ENCODE data around the gene SHC3.

SHC3 gene

GRCh38 chr9:88968799-88969198 is 209.8 kb downstream of the SHC3 start:
- no peak for TF ChIP-seq CTCF (IDR thresholded peaks at IDR 0.05; ENCODE audit: control insufficient read depth, extremely low read depth, insufficient read depth)
- no peak for DNase-seq (ENCODE audit: low read depth)
- H3K4me3 ChIP-seq (ENCODE audit: low read depth, low read length), result no peak overlapping the region

DNA sequence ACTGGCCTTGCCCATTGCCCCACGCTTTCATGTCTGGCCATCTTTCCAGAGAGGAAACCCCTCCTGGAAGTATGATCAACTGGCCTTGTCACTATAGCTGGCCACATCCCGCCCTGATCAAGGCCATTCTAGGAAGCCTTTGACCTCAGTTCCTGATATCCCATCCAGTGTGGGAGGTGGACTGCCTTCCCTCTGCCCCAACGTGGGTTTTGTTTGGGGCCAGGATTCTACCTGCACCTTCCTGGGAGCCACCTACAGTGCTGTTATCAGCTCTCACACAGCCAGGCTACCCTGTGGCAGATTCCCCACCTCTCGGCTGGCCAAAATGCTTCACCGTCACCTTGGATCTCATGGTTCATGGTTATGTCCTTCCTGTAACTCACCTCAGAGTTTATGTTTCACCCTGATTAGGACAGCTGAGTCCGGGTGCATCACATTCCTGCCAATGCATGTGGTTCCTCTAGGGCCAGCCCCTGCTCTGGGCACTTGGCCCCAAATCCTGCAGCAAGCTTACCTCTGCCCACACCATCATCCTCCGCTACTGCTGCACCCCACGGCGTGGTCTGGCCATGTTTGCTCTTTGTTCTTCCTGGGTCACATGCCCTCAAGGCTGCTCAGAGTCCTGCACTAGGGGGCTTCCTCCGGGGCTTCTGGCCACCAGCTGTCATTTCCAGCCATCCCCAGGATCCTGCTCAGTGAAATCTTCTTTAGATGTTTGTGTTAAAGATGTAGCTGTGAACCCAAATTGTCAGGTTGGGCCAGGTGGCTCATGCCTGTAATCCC is 211.5 kb downstream of the SHC3 start:
- no peak overlapping the region for H3K4me3 ChIP-seq (ENCODE audit: low read depth, low read length)
- no peak for DNase-seq (ENCODE audit: low read depth)

DNA sequence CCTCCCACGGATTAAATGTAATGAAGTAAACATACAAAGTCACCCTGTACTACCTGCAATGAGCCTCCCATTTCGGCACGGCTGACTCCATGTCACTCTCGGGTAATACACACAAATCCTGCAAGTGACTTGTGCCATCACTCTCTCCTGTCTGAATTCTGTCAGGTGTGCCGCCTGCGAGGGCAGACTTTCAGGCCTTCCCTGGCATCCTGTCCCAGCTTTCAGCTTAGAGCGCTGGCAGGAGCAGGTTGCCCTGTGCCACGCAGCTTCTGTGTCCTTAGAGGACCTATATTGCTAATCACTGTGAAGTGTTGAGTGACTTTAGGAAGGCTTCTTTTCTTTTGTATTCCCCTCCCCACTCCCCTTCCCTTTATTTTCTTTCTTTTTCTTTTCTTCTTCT is 213.1 kb downstream of the SHC3 start:
- H3K4me3 ChIP-seq (ENCODE audit: low read depth, low read length), result no peak overlapping the region
- DNase-seq (ENCODE audit: low read depth), result no peak
- no peak for TF ChIP-seq CTCF (IDR thresholded peaks at IDR 0.05; ENCODE audit: control insufficient read depth, extremely low read depth, insufficient read depth)

More for the DNA sequence above, 211.5 kb downstream of the SHC3 start:
- no peak for TF ChIP-seq CTCF (IDR thresholded peaks at IDR 0.05; ENCODE audit: control insufficient read depth, extremely low read depth, insufficient read depth)

- no peak for DNase-seq (ENCODE audit: low read depth)
- no peak for TF ChIP-seq CTCF (IDR thresholded peaks at IDR 0.05; ENCODE audit: control insufficient read depth, extremely low read depth, insufficient read depth)
- H3K4me3 ChIP-seq (ENCODE audit: low read depth, low read length), result no peak overlapping the region
These were observed 218.0 kb downstream of the SHC3 start for GRCh38 chr9:88960632-88961031.

DNA sequence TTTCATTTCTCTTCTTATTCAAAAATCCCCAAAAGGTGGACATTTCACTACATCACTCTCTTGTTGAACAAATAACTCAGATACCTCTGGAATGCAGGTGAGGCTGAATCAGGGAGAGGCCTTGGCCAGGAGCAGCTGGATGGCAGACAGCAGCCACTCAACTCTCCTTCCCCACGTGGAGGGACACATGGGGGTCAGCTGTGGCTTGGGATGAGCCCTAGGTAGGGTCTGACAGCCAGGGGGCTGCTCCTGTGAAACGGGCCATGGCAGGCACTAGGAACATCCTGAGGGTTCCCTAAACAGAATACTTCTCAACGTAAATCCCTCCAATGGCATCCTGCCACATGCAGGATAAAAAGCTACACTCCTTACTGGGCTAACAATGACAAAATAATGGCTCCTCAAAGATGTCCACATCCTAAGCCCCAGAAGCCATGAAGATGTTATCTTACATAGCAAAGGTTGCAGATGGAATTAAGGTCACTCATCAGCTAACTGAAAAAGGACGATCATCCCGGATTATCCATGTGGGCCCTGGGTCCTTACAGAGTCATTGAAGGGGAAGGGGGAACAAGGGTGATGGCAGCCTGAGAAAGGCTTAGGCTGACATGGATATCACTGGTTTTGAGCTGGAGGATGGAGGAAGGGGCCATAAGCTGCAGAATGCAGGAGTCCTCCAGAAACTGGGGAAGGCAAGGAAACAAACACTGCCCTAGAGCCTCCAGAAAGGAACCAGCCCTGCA is 218.7 kb downstream of the SHC3 start:
- no peak for DNase-seq (ENCODE audit: low read depth)
- no peak for TF ChIP-seq CTCF (IDR thresholded peaks at IDR 0.05; ENCODE audit: control insufficient read depth, extremely low read depth, insufficient read depth)
- H3K4me3 ChIP-seq (ENCODE audit: low read depth, low read length), result no peak overlapping the region

DNA sequence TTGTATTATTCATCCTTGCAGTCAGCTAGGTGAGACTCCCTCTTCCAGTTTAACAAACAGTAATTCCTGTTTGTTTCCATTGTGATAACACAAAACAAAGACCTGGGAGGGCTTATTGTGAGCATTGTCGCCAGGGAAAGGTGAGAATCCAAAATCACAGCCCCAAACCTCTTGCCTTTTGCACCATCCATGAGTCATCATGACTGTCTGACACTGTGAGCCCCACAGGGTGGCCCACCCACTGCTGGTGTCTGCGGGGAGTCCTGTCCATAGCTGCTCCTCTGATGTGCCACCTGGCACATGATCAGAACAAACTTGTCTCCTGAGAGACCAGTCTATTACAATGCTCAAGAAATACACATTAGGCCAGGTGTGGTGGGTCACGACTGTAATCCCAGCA is 221.1 kb downstream of the SHC3 start:
- DNase-seq (ENCODE audit: low read depth), result no peak
- no peak for TF ChIP-seq CTCF (IDR thresholded peaks at IDR 0.05; ENCODE audit: control insufficient read depth, extremely low read depth, insufficient read depth)
- no peak overlapping the region for H3K4me3 ChIP-seq (ENCODE audit: low read depth, low read length)

All from LNCaP clone FGC (cell line).